ENCODE data around the gene KNL1. TPM values are rescaled to one million over a fixed set of nuclear protein-coding genes. Genes with fewer than 3 reads are reported as not detected.

KNL1 gene
- total and polyA plus RNA-seq, 2 donors (not counting 1 experiment from before 2014, with no cell fraction given) = 3.9 to 5.0 TPM

DNA sequence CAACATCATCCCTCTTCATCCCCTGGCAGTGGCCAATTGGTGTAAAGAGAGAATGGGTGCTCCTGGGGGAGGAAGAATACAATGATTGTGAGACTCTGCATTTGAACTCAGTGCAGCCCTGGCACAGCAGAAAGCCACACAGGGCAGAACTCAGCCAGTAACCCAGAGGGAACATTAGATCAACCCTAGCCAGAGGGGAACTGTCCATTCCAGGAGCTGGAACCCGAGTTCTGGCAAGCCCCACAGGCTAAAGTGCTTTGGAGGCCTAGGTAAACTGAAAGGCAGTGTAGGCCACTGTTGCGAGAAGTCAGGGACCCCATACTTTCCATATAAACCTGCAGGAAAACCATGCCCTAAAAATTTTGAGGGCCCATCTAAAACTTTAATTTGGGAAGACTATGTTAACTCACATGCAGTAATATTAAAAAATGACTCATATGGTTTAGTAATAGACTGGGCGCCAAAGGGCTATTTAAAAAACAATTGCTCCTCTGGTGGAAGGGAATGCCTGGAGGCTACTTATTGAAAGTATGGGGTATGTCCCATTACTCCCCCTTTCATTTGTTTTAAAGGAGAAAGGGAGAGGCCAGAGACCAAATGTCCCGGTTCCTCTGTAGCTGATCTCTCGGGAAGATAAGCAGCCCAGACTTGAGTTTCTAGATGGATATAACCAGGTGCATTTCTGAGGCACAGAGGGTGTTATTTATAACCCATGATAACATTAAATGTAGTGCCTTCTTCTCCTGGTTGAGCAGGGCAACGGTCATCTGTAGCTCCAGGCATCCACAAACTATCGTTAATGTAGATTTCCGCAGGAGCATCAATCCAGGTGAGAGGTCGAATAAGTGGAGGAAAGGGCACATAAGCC lies 95.1 kb downstream of the KNL1 start:
- Histone ChIP-seq H3K27ac (ENCODE audit: insufficient read depth, low read length) (no peak overlapping the region), H3K4me2 (ENCODE audit: extremely low read depth, insufficient read depth, low read length) (no peak overlapping the region), H3K4me1 (ENCODE audit: control insufficient read depth, extremely low read depth, insufficient read depth, low read length) (peaks cover 3% of the 10 kb centered on the region), H3K79me2 (ENCODE audit: control insufficient read depth, insufficient read depth, low read length) (no peaks in the 10 kb centered on the region), H2AFZ (ENCODE audit: low read length) (no peak overlapping the region), H4K20me1 (ENCODE audit: control insufficient read depth, extremely low read depth, insufficient read depth, low read length) (no peaks in the 10 kb centered on the region), H3K27me3 (ENCODE audit: control insufficient read depth, insufficient read depth, low read length) (no peaks in the 10 kb centered on the region), H3K9ac (ENCODE audit: insufficient read depth, low read length) (no peak overlapping the region), H3K36me3 (ENCODE audit: control insufficient read depth, insufficient read depth, low read length) (no peaks in the 10 kb centered on the region), H3K9me3 (ENCODE audit: control insufficient read depth, insufficient read depth, low read depth, low read length) (no peaks in the 10 kb centered on the region), H3K4me3 (replicated peaks in 1 of 4; ENCODE audit: control extremely low read depth in 1 of 4, insufficient read depth in 1 of 4, low read depth in 3 of 4, low read length in 4 of 4) (no peak overlapping the region)
- no peak for DNase-seq (ENCODE audit: low read depth in 2 of 2)
- no peak for TF ChIP-seq EZH2 (IDR thresholded peaks at IDR 0.05; ENCODE audit: low read length, missing control alignments)
- TF ChIP-seq, protein P1, sequence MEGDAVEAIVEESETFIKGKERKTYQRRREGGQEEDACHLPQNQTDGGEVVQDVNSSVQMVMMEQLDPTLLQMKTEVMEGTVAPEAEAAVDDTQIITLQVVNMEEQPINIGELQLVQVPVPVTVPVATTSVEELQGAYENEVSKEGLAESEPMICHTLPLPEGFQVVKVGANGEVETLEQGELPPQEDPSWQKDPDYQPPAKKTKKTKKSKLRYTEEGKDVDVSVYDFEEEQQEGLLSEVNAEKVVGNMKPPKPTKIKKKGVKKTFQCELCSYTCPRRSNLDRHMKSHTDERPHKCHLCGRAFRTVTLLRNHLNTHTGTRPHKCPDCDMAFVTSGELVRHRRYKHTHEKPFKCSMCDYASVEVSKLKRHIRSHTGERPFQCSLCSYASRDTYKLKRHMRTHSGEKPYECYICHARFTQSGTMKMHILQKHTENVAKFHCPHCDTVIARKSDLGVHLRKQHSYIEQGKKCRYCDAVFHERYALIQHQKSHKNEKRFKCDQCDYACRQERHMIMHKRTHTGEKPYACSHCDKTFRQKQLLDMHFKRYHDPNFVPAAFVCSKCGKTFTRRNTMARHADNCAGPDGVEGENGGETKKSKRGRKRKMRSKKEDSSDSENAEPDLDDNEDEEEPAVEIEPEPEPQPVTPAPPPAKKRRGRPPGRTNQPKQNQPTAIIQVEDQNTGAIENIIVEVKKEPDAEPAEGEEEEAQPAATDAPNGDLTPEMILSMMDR (conservative IDR thresholded peaks at IDR 0.05 in 1 of 2, IDR thresholded peaks at IDR 0.05 in 1 of 2; ENCODE audit: low read depth in 1 of 2, low read length in 2 of 2) = no peak

DNA sequence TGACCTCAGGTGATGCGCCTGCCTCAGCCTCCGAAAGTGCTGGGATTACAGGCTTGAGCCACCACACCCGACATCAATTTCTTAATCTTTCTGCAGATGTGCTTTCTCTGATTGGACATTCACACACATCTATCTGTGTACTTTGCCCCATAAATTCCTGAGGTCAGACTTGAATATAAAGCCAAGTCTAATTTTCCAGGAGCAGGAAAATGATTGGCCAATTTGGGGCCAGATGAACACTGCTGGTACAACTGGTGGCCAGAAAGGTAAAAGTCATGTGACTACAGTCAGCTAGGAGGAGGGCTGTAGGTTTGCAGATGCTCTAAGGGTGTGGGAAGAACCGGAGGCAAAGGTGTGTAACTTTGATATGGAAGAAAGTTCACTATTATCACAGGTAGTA lies 97.7 kb downstream of the KNL1 start:
- H2AFZ ChIP-seq (ENCODE audit: low read length) = no peak overlapping the region
- H3K79me2 ChIP-seq (ENCODE audit: control insufficient read depth, insufficient read depth, low read length) = peaks cover 11% of the 10 kb centered on the region
- no peak overlapping the region for H3K4me3 ChIP-seq (replicated peaks in 1 of 4; ENCODE audit: control extremely low read depth in 1 of 4, insufficient read depth in 1 of 4, low read depth in 3 of 4, low read length in 4 of 4)
- TF ChIP-seq EZH2 (IDR thresholded peaks at IDR 0.05; ENCODE audit: low read length, missing control alignments) = no peak
- TF ChIP-seq, protein P1 (conservative IDR thresholded peaks at IDR 0.05 in 1 of 2, IDR thresholded peaks at IDR 0.05 in 1 of 2; ENCODE audit: low read depth in 1 of 2, low read length in 2 of 2) = no peak
- H4K20me1 ChIP-seq (ENCODE audit: control insufficient read depth, extremely low read depth, insufficient read depth, low read length) = no peaks in the 10 kb centered on the region
- no peaks in the 10 kb centered on the region for H3K27me3 ChIP-seq (ENCODE audit: control insufficient read depth, insufficient read depth, low read length)
- peaks cover 3% of the 10 kb centered on the region for H3K4me1 ChIP-seq (ENCODE audit: control insufficient read depth, extremely low read depth, insufficient read depth, low read length)
- H3K4me2 ChIP-seq (ENCODE audit: extremely low read depth, insufficient read depth, low read length) = no peak overlapping the region
- H3K9me3 ChIP-seq (ENCODE audit: control insufficient read depth, insufficient read depth, low read depth, low read length) = no peaks in the 10 kb centered on the region
- no peak overlapping the region for H3K9ac ChIP-seq (ENCODE audit: insufficient read depth, low read length)
- H3K27ac ChIP-seq (ENCODE audit: insufficient read depth, low read length) = no peak overlapping the region
- no peak for DNase-seq (ENCODE audit: low read depth in 2 of 2)
- no peaks in the 10 kb centered on the region for H3K36me3 ChIP-seq (ENCODE audit: control insufficient read depth, insufficient read depth, low read length)

DNA sequence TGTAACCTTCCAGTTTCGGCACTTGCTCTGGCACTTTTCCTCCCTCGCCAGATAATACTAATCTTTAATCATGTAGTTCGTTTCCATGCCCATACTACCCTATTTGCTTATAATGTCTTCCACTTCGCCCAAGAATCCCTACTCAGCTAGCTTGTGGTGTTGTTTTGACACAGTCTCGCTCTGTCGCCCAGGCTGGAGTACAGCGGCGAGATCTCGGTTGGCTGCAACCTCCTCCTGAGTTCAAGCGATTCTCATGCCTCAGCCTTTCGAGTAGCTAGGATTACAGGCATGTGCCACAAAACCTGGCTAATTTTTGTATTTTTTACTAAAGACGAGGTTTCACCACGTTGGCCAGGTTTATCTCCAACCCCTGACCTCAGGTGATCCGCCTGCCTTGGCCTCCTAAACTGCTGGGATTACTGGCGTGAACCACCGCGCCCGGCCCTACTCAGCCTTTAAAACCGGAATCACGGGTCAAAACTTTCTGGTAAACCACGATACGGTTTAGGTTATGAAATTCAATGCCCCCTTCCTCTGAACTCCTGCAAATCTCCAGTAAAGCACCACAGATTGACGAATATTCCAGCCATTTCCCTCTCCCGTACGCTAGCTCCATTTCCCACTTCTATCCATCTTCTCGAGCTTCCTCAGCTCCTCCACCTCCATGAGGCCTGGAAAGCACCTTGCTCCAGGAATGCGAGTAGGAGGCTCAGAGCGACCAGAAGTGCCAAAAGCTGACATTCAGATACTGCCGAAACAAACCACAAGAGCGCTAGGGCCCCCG lies 100.0 kb downstream of the KNL1 start:
- Histone ChIP-seq H4K20me1 (ENCODE audit: control insufficient read depth, extremely low read depth, insufficient read depth, low read length) (no peaks in the 10 kb centered on the region), H3K4me3 (replicated peaks in 1 of 4; ENCODE audit: control extremely low read depth in 1 of 4, insufficient read depth in 1 of 4, low read depth in 3 of 4, low read length in 4 of 4) (peak overlapping the region; percentile 58 to 99 (median 66)), H2AFZ (ENCODE audit: low read length) (peak overlapping the region; percentile 96), H3K79me2 (ENCODE audit: control insufficient read depth, insufficient read depth, low read length) (peaks cover 13% of the 10 kb centered on the region), H3K4me1 (ENCODE audit: control insufficient read depth, extremely low read depth, insufficient read depth, low read length) (peaks cover 3% of the 10 kb centered on the region), H3K9me3 (ENCODE audit: control insufficient read depth, insufficient read depth, low read depth, low read length) (no peaks in the 10 kb centered on the region), H3K27ac (ENCODE audit: insufficient read depth, low read length) (peak overlapping the region; percentile 98), H3K4me2 (ENCODE audit: extremely low read depth, insufficient read depth, low read length) (peak overlapping the region; percentile 74), H3K36me3 (ENCODE audit: control insufficient read depth, insufficient read depth, low read length) (no peaks in the 10 kb centered on the region), H3K9ac (ENCODE audit: insufficient read depth, low read length) (peak overlapping the region; percentile 96), H3K27me3 (ENCODE audit: control insufficient read depth, insufficient read depth, low read length) (no peaks in the 10 kb centered on the region)
- no peak for DNase-seq (ENCODE audit: low read depth in 2 of 2)
- TF ChIP-seq, protein P1 (conservative IDR thresholded peaks at IDR 0.05 in 1 of 2, IDR thresholded peaks at IDR 0.05 in 1 of 2; ENCODE audit: low read depth in 1 of 2, low read length in 2 of 2) = no peak
- no peak for TF ChIP-seq EZH2 (IDR thresholded peaks at IDR 0.05; ENCODE audit: low read length, missing control alignments)
